Uterus (tissue), 4 donors: Measurements from ENCODE around the gene OR1I1. TPM values are rescaled to one million over a fixed set of nuclear protein-coding genes. Genes with fewer than 3 reads are reported as not detected.

Source experiments
- DNase-seq, 2 donors: peaks; one replicate each; pipeline ENCODE4 v3.0.0-alpha.2; 2019 to 2020
- H3K27ac ChIP-seq, 2 donors: fragments of 200-600 bp; sonication (generic); 1 replicate in 1 of 2; 2 replicates in 1 of 2; pipeline ENCODE4 v1.5.1; 2016 to 2018
- H3K27me3 ChIP-seq, 2 donors: fragments of 200-600 bp; sonication (generic); one replicate each; pipeline ENCODE4 v1.5.1; 2018 to 2019; ENCODE audit warnings: control low read depth in 1 of 2
- H3K36me3 ChIP-seq, 2 donors: fragments of 200-600 bp; sonication (generic); one replicate each; pipeline ENCODE4 v1.5.1; 2019; ENCODE audit warnings: control low read depth in 1 of 2
- H3K4me1 ChIP-seq, 2 donors: fragments of 200-600 bp; sonication (generic); one replicate each; pipeline ENCODE4 v1.5.1; 2018 to 2019; ENCODE audit warnings: control low read depth in 1 of 2
- H3K4me3 ChIP-seq, 2 donors: fragments of 200-600 bp; sonication (generic); 1 replicate in 1 of 2; 2 replicates in 1 of 2; pipeline ENCODE4 v1.5.1; 2018 to 2019; ENCODE audit warnings: mild to moderate bottlenecking in 1 of 2
- H3K9me3 ChIP-seq, 2 donors: fragments of 200-600 bp; sonication (generic); one replicate each; pipeline ENCODE4 v1.5.1; 2019; ENCODE audit warnings: control low read depth in 1 of 2
- POLR2A ChIP-seq, 2 donors: fragments of 450-650 bp; IDR thresholded peaks; one replicate each; pipeline ENCODE4 v1.6.1; 2016; ENCODE audit warnings: antibody characterized with exemption in 2 of 2, mild to moderate bottlenecking in 1 of 2, moderate library complexity in 1 of 2
- intact Hi-C: fragments of 100-400 bp; cut with DNase I; formaldehyde crosslinking; loops from one replicate; pipeline ENCODE4 v1.15.1; 2023; ENCODE audit warnings: low total_unique reads
- total RNA-seq, 4 donors: library from RNA; depleted of rRNA in 3 of 4; stranded (reverse); fragments of >200 nt in 3 of 4; gene quantifications; one replicate each; pipeline versions ENCODE4 v1.1.0 to v1.2.4, GENCODE V29; 2014 to 2023
- TF ChIP-seq, protein P1 (sequence below), 4 experiments: fragments of 200-600 bp in 2 of 4; fragments of 450-650 bp in 2 of 4; sonication (generic) in 2 of 4; IDR thresholded peaks; one replicate each; pipeline ENCODE4 v1.5.1; 2016 to 2019; ENCODE audit warnings: antibody characterized with exemption in 4 of 4, mild to moderate bottlenecking in 2 of 4, moderate library complexity in 1 of 4
- donor health status: DM: yes; HTN: yes; CAD: no.

Gene OR1I1
- total RNA-seq, 4 donors from 2014 or later = not detected

DNA sequence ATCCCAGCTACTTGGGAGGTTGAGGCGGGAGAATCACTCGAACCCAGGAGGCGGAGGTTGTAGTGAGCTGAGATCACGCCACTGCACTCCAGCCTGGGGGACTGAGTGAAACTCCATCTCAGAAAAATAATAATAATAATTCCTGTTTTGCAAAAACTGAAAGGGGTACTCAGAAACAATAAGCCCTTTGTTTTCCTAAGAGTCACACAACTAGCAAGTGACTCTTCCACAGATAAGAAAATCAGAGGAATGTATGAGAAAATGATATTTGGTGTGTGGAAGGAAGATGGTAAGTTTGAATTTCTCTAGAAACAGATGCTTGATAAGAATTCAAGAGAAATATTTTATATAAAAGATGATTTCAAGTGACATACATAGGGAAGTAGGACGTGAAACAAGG is 60.3 kb downstream of the OR1I1 start:
- no peak for TF ChIP-seq POLR2A (IDR thresholded peaks at IDR 0.05)
- TF ChIP-seq, protein P1, sequence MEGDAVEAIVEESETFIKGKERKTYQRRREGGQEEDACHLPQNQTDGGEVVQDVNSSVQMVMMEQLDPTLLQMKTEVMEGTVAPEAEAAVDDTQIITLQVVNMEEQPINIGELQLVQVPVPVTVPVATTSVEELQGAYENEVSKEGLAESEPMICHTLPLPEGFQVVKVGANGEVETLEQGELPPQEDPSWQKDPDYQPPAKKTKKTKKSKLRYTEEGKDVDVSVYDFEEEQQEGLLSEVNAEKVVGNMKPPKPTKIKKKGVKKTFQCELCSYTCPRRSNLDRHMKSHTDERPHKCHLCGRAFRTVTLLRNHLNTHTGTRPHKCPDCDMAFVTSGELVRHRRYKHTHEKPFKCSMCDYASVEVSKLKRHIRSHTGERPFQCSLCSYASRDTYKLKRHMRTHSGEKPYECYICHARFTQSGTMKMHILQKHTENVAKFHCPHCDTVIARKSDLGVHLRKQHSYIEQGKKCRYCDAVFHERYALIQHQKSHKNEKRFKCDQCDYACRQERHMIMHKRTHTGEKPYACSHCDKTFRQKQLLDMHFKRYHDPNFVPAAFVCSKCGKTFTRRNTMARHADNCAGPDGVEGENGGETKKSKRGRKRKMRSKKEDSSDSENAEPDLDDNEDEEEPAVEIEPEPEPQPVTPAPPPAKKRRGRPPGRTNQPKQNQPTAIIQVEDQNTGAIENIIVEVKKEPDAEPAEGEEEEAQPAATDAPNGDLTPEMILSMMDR (IDR thresholded peaks at IDR 0.05) = no peak
- H3K4me3 ChIP-seq = no peak overlapping the region
- DNase-seq = no peak
- H3K27ac ChIP-seq = no peak overlapping the region
- intact Hi-C loops = no loop called here
- no peaks in the 10 kb centered on the region for H3K36me3 ChIP-seq
- H3K9me3 ChIP-seq = no peaks in the 10 kb centered on the region
- H3K27me3 ChIP-seq = no peaks in the 10 kb centered on the region
- no peaks in the 10 kb centered on the region for H3K4me1 ChIP-seq

Other genes starting within 250 kb of the OR1I1 start
- gene OR7A5, start 247.0 kb upstream of the OR1I1 start, total RNA-seq = not detected
- gene OR7C1, start 247.0 kb upstream of the OR1I1 start, total RNA-seq = not detected
- not detected for gene OR7A10, start 233.3 kb upstream of the OR1I1 start, total RNA-seq
- not detected for gene OR7A17, start 196.1 kb upstream of the OR1I1 start, total RNA-seq
- gene OR7C2, start 140.7 kb upstream of the OR1I1 start, total RNA-seq = not detected
- under 1 TPM in 1 of 4 donors, not detected in 3; 0.41 TPM for gene SLC1A6, start 102.3 kb upstream of the OR1I1 start, total RNA-seq
- gene CASP14, start 32.7 kb upstream of the OR1I1 start, total RNA-seq = not detected
- 10 to 100 TPM; 15.4 to 60.9 (median 22.8) TPM for gene SYDE1, start 25.2 kb downstream of the OR1I1 start, total RNA-seq
- gene NOTCH3, start 118.8 kb downstream of the OR1I1 start, total RNA-seq = 100 to 1,000 TPM in 2 of 4 donors, 10 to 100 TPM in 1, 1 to 10 TPM in 1; 9.4 to 166 (median 96.9) TPM
- gene EPHX3, start 150.2 kb downstream of the OR1I1 start, total RNA-seq = under 1 TPM in 2 of 4 donors, not detected in 2; 0.35 to 0.64 TPM